PC-9 (cell line): ENCODE data around the gene STRIP2. TPM values are rescaled to one million over a fixed set of nuclear protein-coding genes. Genes with fewer than 3 reads are reported as not detected.

ENCODE experiments used
- BruUV-seq: library from RNA; stranded (reverse); fragments of 400-500 nt; replicated peaks from 2 replicates; lab custom pipeline; 2021; lab: Mats Ljungman, UMichigan
- CTCF ChIA-PET: fragments of 300-600 bp; sonication (Branson Sonifier 250); formaldehyde crosslinking; loops from one replicate; lab custom pipeline; 2022; ENCODE audit warnings: antibody characterized with exemption; lab: Charles Lee
- POLR2A ChIA-PET: fragments of 300-600 bp; sonication (Branson Sonifier 250); formaldehyde crosslinking; loops from one replicate; lab custom pipeline; 2022; ENCODE audit warnings: antibody characterized with exemption; ENCODE audit not compliant: unreplicated experiment; lab: Charles Lee
- DNase-seq, 2 experiments: peaks; one replicate each; pipeline versions ENCODE4 v3.0.0 to v3.0.0-alpha.2; 2015 to 2022; ENCODE audit warnings: mixed read lengths in 1 of 2
- H2AFZ ChIP-seq: fragments of 200-600 bp; sonication (generic); 2 replicates; pipeline ENCODE4 v1.8.1; 2017; ENCODE audit warnings: antibody characterized with exemption
- H3F3A ChIP-seq: fragments of 200-600 bp; sonication (generic); 2 replicates; pipeline ENCODE4 v1.8.1; 2017; ENCODE audit warnings: antibody characterized with exemption, mild to moderate bottlenecking, low read depth; ENCODE audit not compliant: insufficient read depth
- H3K27ac ChIP-seq: fragments of 200-600 bp; sonication (generic); 2 replicates; pipeline ENCODE4 v1.6.1; 2016; ENCODE audit warnings: mixed run types
- H3K27me3 ChIP-seq: fragments of 200-600 bp; sonication (generic); 2 replicates; pipeline ENCODE4 v1.6.1; 2016; ENCODE audit warnings: low read depth, mixed run types; ENCODE audit not compliant: insufficient read depth
- H3K36me3 ChIP-seq: fragments of 200-600 bp; sonication (generic); 2 replicates; pipeline ENCODE4 v1.6.1; 2016; ENCODE audit warnings: low read depth, mixed run types
- H3K4me1 ChIP-seq: fragments of 200-600 bp; sonication (generic); replicated peaks from 2 replicates; pipeline ENCODE4 v1.6.1; 2016; ENCODE audit warnings: mixed run types; ENCODE audit not compliant: insufficient read depth
- H3K4me2 ChIP-seq: fragments of 200-600 bp; sonication (generic); 2 replicates; pipeline ENCODE4 v1.6.1; 2017; ENCODE audit warnings: mixed run types
- H3K4me3 ChIP-seq: fragments of 200-600 bp; sonication (generic); 2 replicates; pipeline ENCODE4 v1.6.1; 2016; ENCODE audit warnings: mixed run types
- H3K79me2 ChIP-seq: fragments of 200-600 bp; sonication (generic); 2 replicates; pipeline ENCODE4 v1.6.1; 2017; ENCODE audit warnings: low read depth, mixed run types
- H3K9me2 ChIP-seq: fragments of 200-600 bp; sonication (generic); 2 replicates; pipeline ENCODE4 v1.8.1; 2017; ENCODE audit warnings: mild to moderate bottlenecking; ENCODE audit not compliant: insufficient read depth
- H3K9me3 ChIP-seq: fragments of 200-600 bp; sonication (generic); 2 replicates; pipeline ENCODE4 v1.8.1; 2016; ENCODE audit warnings: low read depth; ENCODE audit not compliant: insufficient read depth
- H4K20me1 ChIP-seq: fragments of 200-600 bp; sonication (generic); 2 replicates; pipeline ENCODE4 v1.8.1; 2017; ENCODE audit not compliant: insufficient read depth
- EZH2 ChIP-seq: fragments of 200-600 bp; sonication (generic); IDR thresholded peaks from 2 replicates; pipeline ENCODE4 v1.8.0; 2017; ENCODE audit warnings: antibody characterized with exemption, low read depth
- intact Hi-C: fragments of 100-400 bp; cut with micrococcal nuclease; formaldehyde crosslinking; loops from one replicate; pipeline ENCODE4 v1.10.0; 2022; ENCODE audit not compliant: unreplicated experiment
- total RNA-seq: library from RNA; stranded (reverse); gene quantifications from 2 replicates; pipeline ENCODE4 v1.2.3, GENCODE V29; 2021
- TF ChIP-seq, protein P1 (sequence below): fragments of 200-600 bp; sonication (generic); conservative IDR thresholded peaks from 2 replicates; pipeline ENCODE4 v1.6.1; 2017; ENCODE audit warnings: mixed run types, antibody characterized with exemption, mild to moderate bottlenecking, moderate library complexity

Gene STRIP2
- total RNA-seq, 1 experiment from 2014 or later = 9.5 TPM

DNA sequence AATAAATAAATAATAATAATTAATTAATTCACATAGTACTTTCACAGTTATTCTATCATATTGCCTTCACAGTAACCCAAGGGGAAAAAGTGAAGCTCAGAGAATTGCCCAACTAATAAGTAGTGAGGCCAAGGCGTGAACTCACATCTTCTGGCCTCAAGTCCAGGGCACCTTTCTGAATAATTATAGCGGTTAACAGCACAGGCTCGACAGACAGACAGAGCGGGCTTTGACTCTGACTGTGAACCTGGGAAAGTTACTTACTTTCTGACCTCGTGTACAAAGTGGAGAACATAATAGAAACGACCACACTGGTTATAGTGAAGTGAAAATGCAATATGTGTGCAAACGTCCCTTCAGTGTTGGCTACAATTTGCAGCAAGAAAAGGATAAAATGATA, 62.4 kb downstream of the STRIP2 start:
- Histone ChIP-seq H3K27me3 (no peaks in the 10 kb centered on the region), H3K79me2 (no peaks in the 10 kb centered on the region), H3K4me2 (no peak overlapping the region), H3K9me3 (no peaks in the 10 kb centered on the region), H3K9me2 (no peaks in the 10 kb centered on the region), H3K4me1 (0 out of 2 replicates have a peak, but pooled peaks cover 3% of the 10 kb centered on the region), H3F3A (peaks cover 7% of the 10 kb centered on the region; the same call in 1 of the 2 replicates), H3K4me3 (no peak overlapping the region), H4K20me1 (no peaks in the 10 kb centered on the region), H2AFZ (no peak overlapping the region), H3K27ac (no peak overlapping the region), H3K36me3 (no peaks in the 10 kb centered on the region)
- ChIA-PET POLR2A (no interaction called here), CTCF (no interaction called here)
- intact Hi-C loops = no loop called here
- BruUV-seq = no TSS peak
- no peak for DNase-seq
- TF ChIP-seq, protein P1, sequence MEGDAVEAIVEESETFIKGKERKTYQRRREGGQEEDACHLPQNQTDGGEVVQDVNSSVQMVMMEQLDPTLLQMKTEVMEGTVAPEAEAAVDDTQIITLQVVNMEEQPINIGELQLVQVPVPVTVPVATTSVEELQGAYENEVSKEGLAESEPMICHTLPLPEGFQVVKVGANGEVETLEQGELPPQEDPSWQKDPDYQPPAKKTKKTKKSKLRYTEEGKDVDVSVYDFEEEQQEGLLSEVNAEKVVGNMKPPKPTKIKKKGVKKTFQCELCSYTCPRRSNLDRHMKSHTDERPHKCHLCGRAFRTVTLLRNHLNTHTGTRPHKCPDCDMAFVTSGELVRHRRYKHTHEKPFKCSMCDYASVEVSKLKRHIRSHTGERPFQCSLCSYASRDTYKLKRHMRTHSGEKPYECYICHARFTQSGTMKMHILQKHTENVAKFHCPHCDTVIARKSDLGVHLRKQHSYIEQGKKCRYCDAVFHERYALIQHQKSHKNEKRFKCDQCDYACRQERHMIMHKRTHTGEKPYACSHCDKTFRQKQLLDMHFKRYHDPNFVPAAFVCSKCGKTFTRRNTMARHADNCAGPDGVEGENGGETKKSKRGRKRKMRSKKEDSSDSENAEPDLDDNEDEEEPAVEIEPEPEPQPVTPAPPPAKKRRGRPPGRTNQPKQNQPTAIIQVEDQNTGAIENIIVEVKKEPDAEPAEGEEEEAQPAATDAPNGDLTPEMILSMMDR = no peak
- no peak for TF ChIP-seq EZH2

DNA sequence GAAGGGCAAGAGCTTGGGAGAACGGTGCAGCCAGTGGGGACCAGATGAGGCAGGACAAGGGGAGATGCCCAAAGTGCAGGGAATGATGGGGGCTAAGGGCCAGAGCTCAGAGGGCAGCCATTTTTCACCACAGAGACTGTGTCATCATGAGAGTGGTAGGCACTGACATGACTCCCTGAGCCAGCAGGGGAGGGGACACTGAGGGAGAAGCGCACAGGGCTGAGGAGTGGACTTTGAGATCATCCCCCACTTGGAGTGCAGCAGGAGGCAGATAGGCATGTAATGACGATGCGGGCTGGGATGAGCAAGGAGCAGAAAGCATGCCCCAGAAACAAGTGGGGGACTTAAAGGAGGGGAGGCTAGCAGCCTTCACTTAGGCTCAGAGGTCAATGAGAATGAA, 62.9 kb downstream of the STRIP2 start:
- Histone ChIP-seq H3K4me3 (no peak overlapping the region), H4K20me1 (no peaks in the 10 kb centered on the region), H3K4me2 (no peak overlapping the region), H3K9me3 (no peaks in the 10 kb centered on the region), H3K9me2 (no peaks in the 10 kb centered on the region), H3K79me2 (no peaks in the 10 kb centered on the region), H3K4me1 (0 out of 2 replicates have a peak, but pooled peaks cover 4% of the 10 kb centered on the region), H3F3A (peaks cover 7% of the 10 kb centered on the region; the same call in 1 of the 2 replicates), H3K27me3 (no peaks in the 10 kb centered on the region), H3K27ac (no peak overlapping the region), H2AFZ (no peak overlapping the region), H3K36me3 (no peaks in the 10 kb centered on the region)
- TF ChIP-seq, protein P1 = no peak
- no peak for TF ChIP-seq EZH2
- ChIA-PET POLR2A (no interaction called here), CTCF (no interaction called here)
- BruUV-seq = no TSS peak
- intact Hi-C loops = no loop called here
- no peak for DNase-seq

DNA sequence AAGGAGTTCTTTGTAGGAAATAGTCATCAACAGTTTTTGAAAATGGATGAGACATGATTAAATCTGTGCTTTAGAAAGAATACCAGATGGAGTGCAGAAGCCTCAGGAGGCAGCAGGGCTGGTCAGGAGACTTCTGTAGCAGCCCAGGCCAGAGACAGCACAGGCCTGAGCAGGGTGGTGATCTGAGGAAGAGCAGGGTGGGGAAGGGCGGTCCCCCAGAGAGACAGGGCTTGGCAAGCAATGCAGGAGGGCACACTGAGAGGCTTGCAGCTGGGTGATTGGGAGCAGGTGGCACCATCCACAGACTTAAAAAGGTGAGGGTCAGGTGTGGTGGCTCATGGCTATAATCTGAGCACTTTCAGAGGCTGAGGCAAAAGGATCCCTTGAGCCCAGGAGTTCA, 63.8 kb downstream of the STRIP2 start:
- ChIA-PET CTCF (interaction anchor here (0.7 kb wide), 1 partner anchor 23 kb away, joined by 5 read pairs; no protein-coding TSS in a partner anchor), POLR2A (no interaction called here)
- peaks cover 7% of the 10 kb centered on the region; the same call in 1 of the 2 replicates for H3F3A ChIP-seq
- no peak overlapping the region for H3K27ac ChIP-seq
- no peak overlapping the region for H3K4me3 ChIP-seq
- H3K27me3 ChIP-seq = no peaks in the 10 kb centered on the region
- TF ChIP-seq EZH2 = no peak
- TF ChIP-seq, protein P1 = no peak
- 0 out of 2 replicates have a peak, but pooled peaks cover 4% of the 10 kb centered on the region for H3K4me1 ChIP-seq
- no peaks in the 10 kb centered on the region for H3K9me3 ChIP-seq
- H3K36me3 ChIP-seq = no peaks in the 10 kb centered on the region
- intact Hi-C loops = no loop called here
- H3K79me2 ChIP-seq = no peaks in the 10 kb centered on the region
- DNase-seq = no peak
- H2AFZ ChIP-seq = no peak overlapping the region
- BruUV-seq = no TSS peak
- H3K9me2 ChIP-seq = no peaks in the 10 kb centered on the region
- no peaks in the 10 kb centered on the region for H4K20me1 ChIP-seq
- no peak overlapping the region for H3K4me2 ChIP-seq
